Calu3 (cell line): ENCODE data around the gene PPIP5K1. TPM values are rescaled to one million over a fixed set of nuclear protein-coding genes. Genes with fewer than 3 reads are reported as not detected.

Source experiments
- BruUV-seq: library from RNA; stranded (reverse); fragments of 400-500 nt; replicated peaks from 2 replicates; lab custom pipeline; 2021; lab: Mats Ljungman, UMichigan
- CTCF ChIA-PET: fragments of 300-600 bp; sonication (Branson Sonifier 250); formaldehyde crosslinking; loops from one replicate; lab custom pipeline; 2022; ENCODE audit warnings: antibody characterized with exemption; lab: Charles Lee
- DNase-seq: peaks from one replicate; pipeline ENCODE4 v3.0.0; 2022
- H3K27ac Mint-ChIP-seq: one replicate; pipeline ENCODE4 v1.8.0; 2022; ENCODE audit warnings: mixed read lengths; ENCODE audit not compliant: unreplicated experiment
- H3K27me3 Mint-ChIP-seq: one replicate; pipeline ENCODE4 v1.8.0; 2022; ENCODE audit warnings: mixed read lengths; ENCODE audit not compliant: unreplicated experiment
- H3K36me3 Mint-ChIP-seq: one replicate; pipeline ENCODE4 v1.8.0; 2022; ENCODE audit warnings: mild to moderate bottlenecking, moderate library complexity, mixed read lengths; ENCODE audit not compliant: insufficient read depth, unreplicated experiment
- H3K4me1 Mint-ChIP-seq: one replicate; pipeline ENCODE4 v1.8.0; 2022; ENCODE audit warnings: mild to moderate bottlenecking, low read depth, mixed read lengths; ENCODE audit not compliant: unreplicated experiment
- H3K4me3 Mint-ChIP-seq: one replicate; pipeline ENCODE4 v1.8.0; 2022; ENCODE audit warnings: mild to moderate bottlenecking, low read depth, moderate library complexity, mixed read lengths; ENCODE audit not compliant: unreplicated experiment
- H3K9me3 Mint-ChIP-seq: one replicate; pipeline ENCODE4 v1.8.0; 2022; ENCODE audit warnings: low read depth, mixed read lengths; ENCODE audit not compliant: unreplicated experiment
- intact Hi-C: fragments of 100-400 bp; cut with micrococcal nuclease; formaldehyde crosslinking; loops from one replicate; pipeline ENCODE4 v1.10.0; 2022; ENCODE audit not compliant: unreplicated experiment
- total RNA-seq: library from RNA; stranded (reverse); gene quantifications from 2 replicates; pipeline ENCODE4 v1.2.3, GENCODE V29; 2022
- TF ChIP-seq, protein P1 (sequence below): fragments of 200-600 bp; IDR thresholded peaks from one replicate; pipeline ENCODE4 v1.8.0; 2022; ENCODE audit warnings: antibody characterized with exemption; ENCODE audit not compliant: unreplicated experiment

The PPIP5K1 gene
- total RNA-seq, 1 experiment from 2014 or later, result 29.4 TPM

DNA sequence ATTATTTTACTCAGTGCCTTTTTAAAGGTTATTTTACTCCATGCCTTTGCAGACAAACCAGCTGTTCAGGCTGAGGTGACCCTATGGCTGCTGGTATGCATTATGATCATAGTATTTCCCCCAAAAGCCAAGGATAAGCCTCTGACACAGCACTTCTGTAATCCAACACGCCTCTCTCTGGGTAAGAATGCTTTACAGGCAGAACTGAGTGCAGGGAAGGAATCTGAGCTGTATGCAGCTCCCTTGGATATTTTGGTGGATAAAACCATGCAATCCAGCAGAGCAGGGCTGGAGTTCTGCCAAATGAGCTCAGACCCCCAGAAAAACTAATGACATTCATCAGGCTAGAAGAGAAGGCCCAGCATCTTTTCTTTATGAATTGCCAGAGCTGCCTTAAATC is 84.3 kb downstream of the PPIP5K1 start:
- Mint-ChIP-seq H3K4me3 (no peak overlapping the region), H3K27ac (no peak overlapping the region), H3K4me1 (no peaks in the 10 kb centered on the region), H3K9me3 (no peaks in the 10 kb centered on the region), H3K27me3 (no peaks in the 10 kb centered on the region), H3K36me3 (peaks cover 7% of the 10 kb centered on the region)
- DNase-seq, result no peak
- TF ChIP-seq, protein P1, sequence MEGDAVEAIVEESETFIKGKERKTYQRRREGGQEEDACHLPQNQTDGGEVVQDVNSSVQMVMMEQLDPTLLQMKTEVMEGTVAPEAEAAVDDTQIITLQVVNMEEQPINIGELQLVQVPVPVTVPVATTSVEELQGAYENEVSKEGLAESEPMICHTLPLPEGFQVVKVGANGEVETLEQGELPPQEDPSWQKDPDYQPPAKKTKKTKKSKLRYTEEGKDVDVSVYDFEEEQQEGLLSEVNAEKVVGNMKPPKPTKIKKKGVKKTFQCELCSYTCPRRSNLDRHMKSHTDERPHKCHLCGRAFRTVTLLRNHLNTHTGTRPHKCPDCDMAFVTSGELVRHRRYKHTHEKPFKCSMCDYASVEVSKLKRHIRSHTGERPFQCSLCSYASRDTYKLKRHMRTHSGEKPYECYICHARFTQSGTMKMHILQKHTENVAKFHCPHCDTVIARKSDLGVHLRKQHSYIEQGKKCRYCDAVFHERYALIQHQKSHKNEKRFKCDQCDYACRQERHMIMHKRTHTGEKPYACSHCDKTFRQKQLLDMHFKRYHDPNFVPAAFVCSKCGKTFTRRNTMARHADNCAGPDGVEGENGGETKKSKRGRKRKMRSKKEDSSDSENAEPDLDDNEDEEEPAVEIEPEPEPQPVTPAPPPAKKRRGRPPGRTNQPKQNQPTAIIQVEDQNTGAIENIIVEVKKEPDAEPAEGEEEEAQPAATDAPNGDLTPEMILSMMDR, result no peak
- intact Hi-C loops, result no loop called here
- CTCF ChIA-PET, result no interaction called here
- BruUV-seq, result no TSS peak

DNA sequence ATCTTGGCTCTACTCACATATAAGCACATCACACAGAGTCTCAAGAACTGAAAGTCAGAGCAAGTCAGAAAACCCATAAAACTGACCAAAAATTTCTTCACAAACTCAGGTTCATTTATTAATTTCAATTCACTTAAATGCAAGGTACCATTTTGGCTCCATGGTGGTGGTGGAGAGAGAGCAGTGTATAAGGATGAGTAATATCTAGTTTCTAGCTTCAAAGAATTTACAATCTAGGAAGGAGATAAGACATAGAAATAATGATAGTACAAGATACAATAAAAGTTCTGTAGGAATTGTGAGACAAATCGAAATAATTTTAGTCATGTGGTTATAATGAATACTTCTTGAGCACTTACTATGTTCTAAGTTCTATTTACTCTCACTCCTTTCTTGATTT is 90.4 kb downstream of the PPIP5K1 start:
- CTCF ChIA-PET, result no interaction called here
- no TSS peak for BruUV-seq

DNA sequence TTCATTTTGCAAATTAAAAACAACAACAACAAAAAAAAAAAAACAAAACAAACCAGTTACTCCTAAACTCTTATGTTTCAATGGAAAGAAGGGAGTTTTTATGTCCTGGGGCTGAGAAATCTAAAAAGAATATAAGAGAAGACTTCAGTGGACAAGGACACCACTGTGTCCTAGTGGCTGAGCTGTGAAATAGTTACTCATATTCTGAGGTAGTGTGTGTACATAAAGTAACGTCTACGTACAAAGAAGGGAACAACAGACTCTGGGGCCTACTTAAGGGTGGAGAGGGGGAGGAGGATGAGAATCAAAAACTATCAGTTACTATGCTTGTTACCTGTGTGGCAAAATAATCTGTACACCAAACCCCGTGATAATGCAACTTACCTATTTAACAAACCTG is 91.0 kb downstream of the PPIP5K1 start:
- CTCF ChIA-PET, result no interaction called here
- no peaks in the 10 kb centered on the region for H3K36me3 Mint-ChIP-seq
- H3K9me3 Mint-ChIP-seq, result no peaks in the 10 kb centered on the region

More for the DNA sequence above, 90.4 kb downstream of the PPIP5K1 start:
- DNase-seq, result no peak
- no peaks in the 10 kb centered on the region for H3K9me3 Mint-ChIP-seq
- TF ChIP-seq, protein P1, result no peak
- intact Hi-C loops, result no loop called here
- no peak overlapping the region for H3K27ac Mint-ChIP-seq
- no peaks in the 10 kb centered on the region for H3K4me1 Mint-ChIP-seq
- no peak overlapping the region for H3K4me3 Mint-ChIP-seq
- no peaks in the 10 kb centered on the region for H3K36me3 Mint-ChIP-seq
- no peaks in the 10 kb centered on the region for H3K27me3 Mint-ChIP-seq

DNA sequence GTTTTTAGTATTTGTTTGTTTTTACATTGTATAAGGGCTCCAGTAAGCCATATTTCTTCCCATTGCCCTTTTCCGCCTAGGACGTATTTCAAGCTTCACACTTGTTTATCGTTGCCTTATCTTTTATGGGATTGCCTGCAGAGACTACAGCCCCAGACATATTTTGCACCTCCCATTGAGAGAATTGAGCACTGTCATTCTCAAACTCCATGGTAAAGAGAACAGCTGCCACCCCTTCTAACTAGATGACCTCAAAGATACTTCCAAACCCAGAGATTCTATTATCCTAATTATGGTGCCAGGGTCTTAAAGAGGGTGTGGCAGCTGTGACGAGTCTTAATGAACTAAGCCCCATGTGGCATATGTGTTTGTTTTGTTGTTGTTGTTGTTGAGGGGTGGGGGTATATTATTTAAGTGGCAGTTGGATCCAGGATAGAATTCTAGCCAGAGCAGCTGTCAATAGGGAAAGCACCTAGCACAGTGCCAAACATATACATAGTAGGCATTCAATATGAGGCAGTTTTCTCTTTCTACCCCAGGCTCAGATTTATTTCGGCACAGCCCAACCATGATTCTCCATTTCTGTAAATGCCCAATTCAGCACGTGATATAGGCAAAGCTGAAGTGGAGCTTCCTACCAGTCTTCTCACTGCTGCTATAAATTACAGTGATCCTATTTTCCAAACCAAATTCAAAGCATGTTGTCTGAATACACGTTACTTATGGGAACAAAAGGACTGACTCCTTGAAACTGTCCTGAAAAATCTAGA is 96.1 kb downstream of the PPIP5K1 start:
- Mint-ChIP-seq H3K27ac (no peak overlapping the region), H3K27me3 (no peaks in the 10 kb centered on the region), H3K36me3 (peaks cover 19% of the 10 kb centered on the region), H3K4me3 (peak overlapping the region; percentile 81), H3K9me3 (no peaks in the 10 kb centered on the region), H3K4me1 (no peaks in the 10 kb centered on the region)
- CTCF ChIA-PET, result interaction anchor here (0.6 to 1.9 kb wide), 2 partner anchors 21 to 128 kb away, joined by 3 to 5 read pairs; no protein-coding TSS in a partner anchor
- DNase-seq, result no peak
- intact Hi-C loops, result no loop called here
- TF ChIP-seq, protein P1, result no peak
- BruUV-seq, result no TSS peak

More for the DNA sequence above, 91.0 kb downstream of the PPIP5K1 start:
- BruUV-seq, result no TSS peak
- TF ChIP-seq, protein P1, result no peak
- H3K27me3 Mint-ChIP-seq, result no peaks in the 10 kb centered on the region
- H3K27ac Mint-ChIP-seq, result no peak overlapping the region
- H3K4me3 Mint-ChIP-seq, result no peak overlapping the region
- no peaks in the 10 kb centered on the region for H3K4me1 Mint-ChIP-seq
- no peak for DNase-seq
- intact Hi-C loops, result no loop called here
